ENCODE results near the gene ACSF2. TPM values are rescaled to one million over a fixed set of nuclear protein-coding genes. Genes with fewer than 3 reads are reported as not detected.

The ACSF2 gene
- total RNA-seq, 1 donor from 2014 or later, result 18.2 TPM

GRCh38 chr17:50499721-50500120 is 73.7 kb downstream of the ACSF2 start:
- Histone ChIP-seq H3K9me3 (replicated peaks) (no peaks in the 10 kb centered on the region), H3K27ac (replicated peaks) (no peak overlapping the region), H3K36me3 (no peaks in the 10 kb centered on the region), H3K4me1 (no peaks in the 10 kb centered on the region), H3K27me3 (ENCODE audit: low read depth) (no peaks in the 10 kb centered on the region), H3K4me3 (no peak overlapping the region)
- intact Hi-C loops (cut with micrococcal nuclease), result no loop called here
- DNase-seq, result no peak
- no peak for TF ChIP-seq CTCF (IDR thresholded peaks at IDR 0.05; ENCODE audit: borderline replicate concordance)

GRCh38 chr17:50501054-50501453 is 75.0 kb downstream of the ACSF2 start:
- H3K4me1 ChIP-seq, result no peaks in the 10 kb centered on the region
- no peak overlapping the region for H3K4me3 ChIP-seq
- H3K9me3 ChIP-seq (replicated peaks), result no peaks in the 10 kb centered on the region
- no peaks in the 10 kb centered on the region for H3K36me3 ChIP-seq
- no peak overlapping the region for H3K27ac ChIP-seq (replicated peaks)
- TF ChIP-seq CTCF (IDR thresholded peaks at IDR 0.05; ENCODE audit: borderline replicate concordance), result peak; percentile 43
- H3K27me3 ChIP-seq (ENCODE audit: low read depth), result no peaks in the 10 kb centered on the region
- DNase-seq, result no peak
- intact Hi-C loops (cut with micrococcal nuclease), result no loop called here

GRCh38 chr17:50502301-50502990 is 76.4 kb downstream of the ACSF2 start:
- no peak overlapping the region for H3K4me3 ChIP-seq
- H3K9me3 ChIP-seq (replicated peaks), result no peaks in the 10 kb centered on the region
- no peaks in the 10 kb centered on the region for H3K36me3 ChIP-seq
- no peaks in the 10 kb centered on the region for H3K4me1 ChIP-seq
- H3K27ac ChIP-seq (replicated peaks), result no peak overlapping the region
- no peak for TF ChIP-seq CTCF (IDR thresholded peaks at IDR 0.05; ENCODE audit: borderline replicate concordance)
- intact Hi-C loops (cut with micrococcal nuclease), result no loop called here
- no peak for DNase-seq
- H3K27me3 ChIP-seq (ENCODE audit: low read depth), result no peaks in the 10 kb centered on the region

- Histone ChIP-seq H3K9me3 (replicated peaks) (no peaks in the 10 kb centered on the region), H3K27ac (replicated peaks) (no peak overlapping the region), H3K4me1 (peaks cover 19% of the 10 kb centered on the region), H3K36me3 (no peaks in the 10 kb centered on the region), H3K4me3 (no peak overlapping the region), H3K27me3 (ENCODE audit: low read depth) (no peaks in the 10 kb centered on the region)
- DNase-seq, result no peak
- no peak for TF ChIP-seq CTCF (IDR thresholded peaks at IDR 0.05; ENCODE audit: borderline replicate concordance)
- intact Hi-C loops (cut with micrococcal nuclease), result no loop called here
Observed at GRCh38 chr17:50505591-50506130, 79.6 kb downstream of the ACSF2 start.

- peaks cover 25% of the 10 kb centered on the region for H3K4me1 ChIP-seq
- no peaks in the 10 kb centered on the region for H3K27me3 ChIP-seq (ENCODE audit: low read depth)
- intact Hi-C loops (cut with micrococcal nuclease), result no loop called here
- H3K9me3 ChIP-seq (replicated peaks), result no peaks in the 10 kb centered on the region
- no peak overlapping the region for H3K4me3 ChIP-seq
- TF ChIP-seq CTCF (IDR thresholded peaks at IDR 0.05; ENCODE audit: borderline replicate concordance), result no peak
- no peak overlapping the region for H3K27ac ChIP-seq (replicated peaks)
- H3K36me3 ChIP-seq, result no peaks in the 10 kb centered on the region
- DNase-seq, result no peak
Observed at GRCh38 chr17:50506298-50506697, 80.3 kb downstream of the ACSF2 start.

All from left ventricle myocardium inferior (tissue), 1 donor.